Left lung (tissue), 10 donors: ENCODE results near the gene SORCS3. TPM values are rescaled to one million over a fixed set of nuclear protein-coding genes. Genes with fewer than 3 reads are reported as not detected.

Experiments
- ATAC-seq: fragments of 200-7000 bp; cut with Tn5 transposase; one replicate; pipeline ENCODE4 v1.9.1; 2020; ENCODE audit warnings: moderate library complexity
- DNase-seq, 4 donors: peaks; one replicate each; pipeline ENCODE4 v3.0.0-alpha.2; 2013 to 2020
- H3K27ac ChIP-seq, 2 donors: fragments of 200-600 bp; sonication (generic) in 1 of 2; one replicate each; pipeline versions ENCODE4 v1.5.0 to v1.8.0; 2020 to 2021
- H3K27me3 ChIP-seq, 2 donors: fragments of 200-600 bp; sonication (generic) in 1 of 2; one replicate each; pipeline versions ENCODE4 v1.5.0 to v1.8.0; 2020 to 2021
- H3K36me3 ChIP-seq, 2 donors: fragments of 200-600 bp; sonication (generic) in 1 of 2; one replicate each; pipeline versions ENCODE4 v1.5.0 to v1.8.0; 2020 to 2021
- H3K4me1 ChIP-seq, 2 donors: fragments of 200-600 bp; one replicate each; pipeline ENCODE4 v1.8.0; 2021
- H3K4me3 ChIP-seq, 2 donors: fragments of 200-600 bp; sonication (generic) in 1 of 2; one replicate each; pipeline versions ENCODE4 v1.5.0 to v1.8.0; 2020 to 2021; ENCODE audit warnings: mild to moderate bottlenecking in 1 of 2
- H3K9me3 ChIP-seq, 2 donors: fragments of 200-600 bp; sonication (generic) in 1 of 2; one replicate each; pipeline versions ENCODE4 v1.5.0 to v1.8.0; 2020 to 2021
- intact Hi-C, 2 donors: fragments of 100-400 bp; cut with DNase I; formaldehyde crosslinking; loops; one replicate each; pipeline versions ENCODE4 v1.11.2 to v1.14.2; 2022
- polyA plus RNA-seq, 6 donors: library from polyadenylated mRNA; unstranded; fragments of 120-200 nt; gene quantifications; one replicate each; pipeline ENCODE4 v1.2.1, GENCODE V29; 2013; ENCODE audit not compliant: insufficient read length in 6 of 6
- total RNA-seq, 2 donors: library from RNA; stranded (reverse); fragmentation: NEBNext Ultra II Directional; extraction: Animal tissue kit (Norgen Biotek cat#: 25700); gene quantifications; one replicate each; pipeline ENCODE4 v1.2.1, GENCODE V29; 2021
- TF ChIP-seq, protein P1 (sequence below), 2 donors: fragments of 200-600 bp; sonication (generic) in 1 of 2; IDR thresholded peaks; one replicate each; pipeline versions ENCODE4 v1.5.0 to v1.8.0; 2021; ENCODE audit warnings: antibody characterized with exemption in 2 of 2
- donor health status: DM: no; HTN: yes; CAD: no.
- donor health status: DM: no; HTN: no; CAD: no.

The SORCS3 gene
- total and polyA plus RNA-seq, 8 donors: 0.05 to 0.24 (median 0.06) TPM; not detected in 2

GRCh38 chr10:104895541-104895940 is 254.5 kb downstream of the SORCS3 start:
- DNase-seq: peak in 2 of 4 donors; percentile 26 to 48
- Histone ChIP-seq H3K4me3 (no peak overlapping the region), H3K4me1 (no peaks in the 10 kb centered on the region), H3K36me3 (no peaks in the 10 kb centered on the region), H3K9me3 (peaks cover 0 to 8% of the 10 kb centered on the region in 2 donors), H3K27ac (no peak overlapping the region), H3K27me3 (no peaks in the 10 kb centered on the region)
- no peak for ATAC-seq
- TF ChIP-seq, protein P1, sequence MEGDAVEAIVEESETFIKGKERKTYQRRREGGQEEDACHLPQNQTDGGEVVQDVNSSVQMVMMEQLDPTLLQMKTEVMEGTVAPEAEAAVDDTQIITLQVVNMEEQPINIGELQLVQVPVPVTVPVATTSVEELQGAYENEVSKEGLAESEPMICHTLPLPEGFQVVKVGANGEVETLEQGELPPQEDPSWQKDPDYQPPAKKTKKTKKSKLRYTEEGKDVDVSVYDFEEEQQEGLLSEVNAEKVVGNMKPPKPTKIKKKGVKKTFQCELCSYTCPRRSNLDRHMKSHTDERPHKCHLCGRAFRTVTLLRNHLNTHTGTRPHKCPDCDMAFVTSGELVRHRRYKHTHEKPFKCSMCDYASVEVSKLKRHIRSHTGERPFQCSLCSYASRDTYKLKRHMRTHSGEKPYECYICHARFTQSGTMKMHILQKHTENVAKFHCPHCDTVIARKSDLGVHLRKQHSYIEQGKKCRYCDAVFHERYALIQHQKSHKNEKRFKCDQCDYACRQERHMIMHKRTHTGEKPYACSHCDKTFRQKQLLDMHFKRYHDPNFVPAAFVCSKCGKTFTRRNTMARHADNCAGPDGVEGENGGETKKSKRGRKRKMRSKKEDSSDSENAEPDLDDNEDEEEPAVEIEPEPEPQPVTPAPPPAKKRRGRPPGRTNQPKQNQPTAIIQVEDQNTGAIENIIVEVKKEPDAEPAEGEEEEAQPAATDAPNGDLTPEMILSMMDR (IDR thresholded peaks at IDR 0.05): no peak
- intact Hi-C loops: no loop called here

GRCh38 chr10:104895981-104896380 is 254.9 kb downstream of the SORCS3 start:
- Histone ChIP-seq H3K4me1 (no peaks in the 10 kb centered on the region), H3K27ac (no peak overlapping the region), H3K27me3 (no peaks in the 10 kb centered on the region), H3K36me3 (no peaks in the 10 kb centered on the region), H3K4me3 (no peak overlapping the region), H3K9me3 (peaks cover 0 to 4% of the 10 kb centered on the region in 2 donors)
- ATAC-seq (no peak), DNase-seq (no peak)
- intact Hi-C loops: no loop called here
- TF ChIP-seq, protein P1 (IDR thresholded peaks at IDR 0.05): no peak

- Histone ChIP-seq H3K4me1 (no peaks in the 10 kb centered on the region), H3K27me3 (no peaks in the 10 kb centered on the region), H3K27ac (no peak overlapping the region), H3K36me3 (no peaks in the 10 kb centered on the region), H3K9me3 (no peaks in the 10 kb centered on the region), H3K4me3 (no peak overlapping the region)
- DNase-seq: no peak
- TF ChIP-seq, protein P1 (IDR thresholded peaks at IDR 0.05): no peak
- no peak for ATAC-seq
- intact Hi-C loops: no loop called here
These were observed 256.6 kb downstream of the SORCS3 start for GRCh38 chr10:104897696-104898095.

- no peak overlapping the region for H3K27ac ChIP-seq
- no peaks in the 10 kb centered on the region for H3K4me1 ChIP-seq
- H3K27me3 ChIP-seq: no peaks in the 10 kb centered on the region
- TF ChIP-seq, protein P1 (IDR thresholded peaks at IDR 0.05): no peak
- H3K36me3 ChIP-seq: no peaks in the 10 kb centered on the region
- intact Hi-C loops: no loop called here
- DNase-seq: no peak
- H3K4me3 ChIP-seq: no peak overlapping the region
- no peaks in the 10 kb centered on the region for H3K9me3 ChIP-seq
- no peak for ATAC-seq
These were observed 258.7 kb downstream of the SORCS3 start for GRCh38 chr10:104899779-104900178.

- no peak overlapping the region for H3K27ac ChIP-seq
- no peaks in the 10 kb centered on the region for H3K36me3 ChIP-seq
- intact Hi-C loops: no loop called here
- peaks cover 0 to 9% of the 10 kb centered on the region in 2 donors for H3K27me3 ChIP-seq
- TF ChIP-seq, protein P1 (IDR thresholded peaks at IDR 0.05): no peak
- H3K9me3 ChIP-seq: no peaks in the 10 kb centered on the region
- ATAC-seq (no peak), DNase-seq (no peak)
- no peak overlapping the region for H3K4me3 ChIP-seq
- H3K4me1 ChIP-seq: no peaks in the 10 kb centered on the region
These were observed 262.3 kb downstream of the SORCS3 start for GRCh38 chr10:104903433-104903832.
